ENCODE measurements around the gene NR5A2. TPM values are rescaled to one million over a fixed set of nuclear protein-coding genes. Genes with fewer than 3 reads are reported as not detected.
A peak's percentile ranks its signal among the peaks of the same experiment; 100 is the strongest.

The NR5A2 gene
- total RNA-seq, 2 donors from 2014 or later: 98.3 to 202 TPM

DNA sequence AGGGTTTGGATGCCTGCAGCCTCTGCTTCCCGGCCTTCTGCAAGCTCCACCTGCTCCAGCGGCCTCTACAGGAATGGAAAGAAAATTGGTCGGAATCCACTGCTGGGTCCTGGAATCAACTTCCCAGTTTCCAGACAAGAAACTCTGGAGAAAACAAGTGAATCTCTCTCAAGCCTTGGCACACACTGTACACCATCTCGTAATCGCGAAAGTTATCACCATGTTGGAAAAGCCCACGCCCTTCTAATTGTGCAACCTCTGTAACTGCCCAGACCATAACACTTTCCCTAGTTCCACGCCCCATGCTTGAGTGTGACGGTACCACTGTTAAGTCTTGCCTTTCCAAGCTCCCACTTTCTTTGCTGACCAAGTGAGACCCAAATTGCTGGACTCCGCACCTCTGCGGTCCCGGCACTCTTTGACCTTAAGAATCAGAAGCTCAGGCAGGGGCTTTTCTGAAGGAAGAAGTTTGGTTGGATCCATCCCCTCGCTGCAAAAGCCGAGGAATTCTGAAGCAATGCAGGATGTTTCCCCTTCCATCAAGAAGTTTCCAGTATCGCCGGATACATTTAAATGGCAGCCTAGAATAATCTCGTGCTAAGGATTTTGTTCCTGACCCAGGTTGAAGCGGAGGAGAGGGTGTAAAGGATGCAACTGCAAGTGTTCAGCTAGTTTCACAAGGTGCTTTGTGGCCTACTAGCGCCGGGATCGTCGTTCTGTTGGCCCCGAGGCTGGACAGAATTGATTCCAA lies 6.2 kb downstream of the NR5A2 start:
- peak; percentile 60 to 72 (median 62) for DNase-seq
- no peaks in the 10 kb centered on the region for H3K27me3 ChIP-seq
- intact Hi-C loops (cut with DNase I): no loop called here
- peak overlapping the region in 1 of 2 donors; percentile 4 for H3K4me3 ChIP-seq
- H3K9me3 ChIP-seq: no peaks in the 10 kb centered on the region
- H3K4me1 ChIP-seq: peaks cover 62% of the 10 kb centered on the region
- ATAC-seq: peak; percentile 35
- WGBS, 2 donors: 15 to 18% methylated on average over 23 of the region's 23 CpGs
- peak overlapping the region; percentile 71 to 96 (median 94) for H3K27ac ChIP-seq
- no peaks in the 10 kb centered on the region for H3K36me3 ChIP-seq (replicated peaks in 1 of 2; ENCODE audit: insufficient read depth in 1 of 2, low read depth in 2 of 2)
- peak; percentile 15 to 76 (median 65) for TF ChIP-seq POLR2A (IDR thresholded peaks at IDR 0.05)
- TF ChIP-seq CTCF (IDR thresholded peaks at IDR 0.05): peak in 3 of 7 experiments; percentile 24 to 34 (median 29)

GRCh38 chr1:200034262-200034557 lies 6.7 kb downstream of the NR5A2 start:
- DNase-seq (no peak), ATAC-seq (no peak)
- no peak for TF ChIP-seq CTCF (IDR thresholded peaks at IDR 0.05)
- TF ChIP-seq POLR2A (IDR thresholded peaks at IDR 0.05): no peak
- Histone ChIP-seq H3K27ac (peak overlapping the region; percentile 71 to 96 (median 94)), H3K4me1 (peaks cover 62% of the 10 kb centered on the region), H3K4me3 (peak overlapping the region in 1 of 2 donors; percentile 4), H3K36me3 (replicated peaks in 1 of 2; ENCODE audit: insufficient read depth in 1 of 2, low read depth in 2 of 2) (no peaks in the 10 kb centered on the region), H3K9me3 (no peaks in the 10 kb centered on the region), H3K27me3 (no peaks in the 10 kb centered on the region)
- intact Hi-C loops (cut with DNase I): no loop called here
- WGBS, 2 donors: 16 to 20% methylated on average over 7 of the region's 7 CpGs

GRCh38 chr1:200034761-200035396 lies 7.4 kb downstream of the NR5A2 start:
- H3K9me3 ChIP-seq: no peaks in the 10 kb centered on the region
- H3K36me3 ChIP-seq (replicated peaks in 1 of 2; ENCODE audit: insufficient read depth in 1 of 2, low read depth in 2 of 2): no peaks in the 10 kb centered on the region
- intact Hi-C loops (cut with DNase I): no loop called here
- H3K4me3 ChIP-seq: peak overlapping the region in 1 of 2 donors; percentile 26
- H3K4me1 ChIP-seq: peaks cover 62% of the 10 kb centered on the region
- no peaks in the 10 kb centered on the region for H3K27me3 ChIP-seq
- TF ChIP-seq CTCF (IDR thresholded peaks at IDR 0.05) (no peak), POLR2A (IDR thresholded peaks at IDR 0.05) (no peak)
- ATAC-seq (no peak), DNase-seq (peak in 3 of 4 donors; percentile 36 to 50 (median 48))
- H3K27ac ChIP-seq: peak overlapping the region; percentile 87 to 96 (median 96)
- WGBS, 2 donors: 5% methylated on average over 25 of the region's 25 CpGs

DNA sequence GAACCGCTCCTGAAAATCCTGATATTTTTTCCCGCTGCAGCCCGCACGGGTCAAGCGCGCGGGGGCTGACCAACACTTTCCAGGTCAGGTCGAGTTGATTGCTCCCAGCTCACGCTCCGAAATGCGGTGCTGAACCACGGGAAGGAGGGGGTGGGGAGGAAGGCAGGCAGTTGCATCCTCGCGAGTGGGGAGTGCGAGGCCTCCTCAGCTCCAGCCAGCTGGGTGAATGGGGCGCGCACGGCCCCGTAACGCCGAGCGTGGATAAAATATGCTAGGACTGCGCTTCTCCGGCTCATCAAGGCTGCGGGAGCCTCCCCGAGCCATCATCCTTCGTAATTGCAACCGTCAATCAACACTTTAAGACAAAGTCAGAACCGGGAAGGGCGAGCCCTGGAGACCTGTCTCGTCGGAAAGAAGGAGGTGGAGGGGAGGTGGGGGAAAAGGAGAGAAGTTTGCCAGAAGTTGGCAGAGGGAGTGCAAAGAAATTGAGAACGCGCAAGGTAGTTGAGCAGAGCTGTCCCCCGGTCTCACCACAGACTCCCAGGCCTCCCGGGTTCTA lies 8.0 kb downstream of the NR5A2 start:
- DNase-seq (peak in 1 of 4 donors; percentile 25), ATAC-seq (no peak)
- intact Hi-C loops (cut with DNase I): no loop called here
- no peak for TF ChIP-seq CTCF (IDR thresholded peaks at IDR 0.05)
- no peaks in the 10 kb centered on the region for H3K36me3 ChIP-seq (replicated peaks in 1 of 2; ENCODE audit: insufficient read depth in 1 of 2, low read depth in 2 of 2)
- H3K4me3 ChIP-seq: peak overlapping the region in 1 of 2 donors; percentile 26
- H3K4me1 ChIP-seq: peaks cover 62% of the 10 kb centered on the region
- H3K27ac ChIP-seq: peak overlapping the region; percentile 87 to 96 (median 96)
- H3K9me3 ChIP-seq: no peaks in the 10 kb centered on the region
- WGBS, 2 donors: 2 to 10% methylated on average over 27 to 36 of the region's 36 CpGs
- no peaks in the 10 kb centered on the region for H3K27me3 ChIP-seq

All from body of pancreas (tissue), 4 donors.